HG03520 (cell line): Measurements from ENCODE around the gene RPL35.
A peak's percentile ranks its signal among the peaks of the same experiment; 100 is the strongest.

Experiments
- ATAC-seq: cut with Tn5 transposase; IDR thresholded peaks from one replicate; pipeline ENCODE4 v1.9.1; 2021; ENCODE audit warnings: mild to moderate bottlenecking, moderate library complexity; ENCODE audit not compliant: unreplicated experiment

RPL35 gene

DNA sequence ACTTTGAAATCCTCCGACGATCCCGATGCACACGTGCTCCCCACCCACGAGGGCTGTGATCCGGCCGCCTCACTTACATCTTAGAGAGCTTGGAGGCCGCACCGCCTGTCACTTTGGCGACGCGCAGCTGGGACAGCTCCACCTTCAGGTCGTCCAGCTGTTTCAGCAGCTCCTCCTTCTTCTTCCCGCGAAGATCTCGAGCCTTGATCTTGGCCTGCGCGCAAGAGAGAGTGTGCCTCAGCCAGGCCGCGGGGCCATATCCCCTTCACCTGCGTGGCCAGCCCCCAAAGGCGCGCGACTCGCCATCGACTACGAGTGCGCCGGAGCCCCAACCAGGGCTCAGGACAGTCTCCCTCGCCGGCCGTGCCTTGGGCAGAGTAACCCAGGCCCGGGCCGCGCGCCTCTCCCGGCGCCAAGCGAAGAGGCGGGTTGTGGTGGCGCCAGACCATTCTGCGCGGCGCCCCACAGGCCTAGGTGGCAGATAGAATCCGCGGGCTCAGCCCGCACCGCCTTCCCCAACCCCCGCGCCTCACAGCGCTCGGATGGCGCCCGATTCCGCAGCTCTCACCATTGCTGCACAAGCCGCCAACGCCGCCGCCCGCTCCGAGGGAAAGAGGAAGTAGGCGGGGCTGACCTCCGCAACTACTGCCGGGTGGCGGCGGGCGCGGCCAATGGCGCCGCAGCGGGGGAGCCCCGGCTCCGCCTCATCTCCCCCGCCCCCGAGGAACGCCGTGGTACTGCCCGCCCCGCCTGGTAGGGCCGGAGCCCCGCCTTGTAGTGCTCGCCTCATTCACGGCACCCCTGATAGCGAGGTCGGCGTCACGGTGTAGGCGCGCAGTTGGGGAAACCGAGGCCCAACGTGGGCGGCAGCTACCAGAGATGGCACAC is at the start of gene RPL35, which contains the start of gene ARPC5L:
Gene RPL35, minus strand, starts transcription at position 616 of the 888 bp plus-strand sequence. Its CDS starts 45 bp downstream, at position 571.
Gene ARPC5L, plus strand, starts transcription at position 789 of the 888 bp plus-strand sequence. CDS start 7,161 bp downstream, outside the sequence.
- ATAC-seq, result peak; percentile 86

- ATAC-seq, result no peak
Observed at GRCh38 chr9:124908098-124908497, 46.3 kb upstream of the RPL35 start.

- no peak for ATAC-seq
Observed at GRCh38 chr9:124906966-124907365, 45.2 kb upstream of the RPL35 start.

DNA sequence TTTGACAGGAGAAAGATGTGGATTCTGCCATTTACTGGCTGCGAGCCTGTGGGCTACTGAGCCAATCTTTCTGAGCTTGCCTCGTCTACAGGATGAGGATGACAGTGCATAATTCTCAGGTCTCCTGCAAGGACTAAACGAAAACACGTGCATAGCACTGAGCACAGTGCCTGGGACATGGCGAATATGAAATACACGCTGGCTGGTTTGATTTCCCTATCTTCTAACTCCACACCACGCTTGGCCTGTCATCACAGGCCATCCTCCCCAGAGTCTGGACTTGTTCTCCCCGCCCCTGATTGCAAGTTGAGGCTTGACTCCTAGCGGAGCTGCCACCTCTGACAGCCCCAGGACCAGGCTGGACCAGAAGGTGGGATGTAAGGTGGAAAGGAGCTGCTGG is 38.1 kb upstream of the RPL35 start:
- ATAC-seq, result no peak

DNA sequence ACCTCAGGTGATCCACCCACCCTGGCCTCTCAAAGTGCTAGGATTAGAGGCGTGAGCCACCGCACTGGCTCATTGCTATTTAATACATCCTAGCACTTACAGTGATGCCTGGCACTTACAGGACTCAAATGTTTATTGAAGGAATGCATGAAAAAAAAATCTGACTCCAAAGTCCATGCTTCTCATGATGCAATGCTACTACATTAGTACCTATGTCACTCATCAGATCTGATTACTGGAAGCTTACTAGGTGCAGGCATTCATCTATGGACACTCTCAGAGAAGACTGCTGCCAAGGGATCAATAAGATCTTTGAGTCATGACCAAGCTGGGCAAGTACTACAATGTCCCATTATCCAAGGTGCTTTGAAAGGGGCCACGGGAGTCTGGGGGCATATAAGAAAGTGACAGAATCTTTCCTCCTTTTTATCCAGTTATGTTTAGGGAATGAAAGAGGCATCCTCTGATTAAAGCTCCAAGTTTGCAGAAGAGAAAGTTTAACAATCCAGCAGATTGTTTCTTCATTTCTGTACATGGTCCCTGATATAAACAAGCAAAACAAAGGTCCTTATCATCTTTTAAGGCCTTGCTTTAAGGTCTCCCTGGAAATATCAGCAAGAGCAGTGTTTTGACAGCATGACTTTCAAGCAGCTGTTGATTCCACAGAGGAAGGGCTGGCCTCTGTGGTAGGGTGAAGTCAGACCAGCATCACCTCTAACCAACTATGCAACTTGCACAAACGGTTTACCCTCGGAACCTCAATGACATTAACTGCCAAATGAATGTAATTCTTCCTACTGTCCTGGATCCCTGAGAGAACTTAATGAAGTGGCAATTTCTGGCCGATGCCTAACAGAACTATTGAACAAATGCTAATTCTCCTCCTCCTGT is 36.1 kb upstream of the RPL35 start:
- ATAC-seq, result no peak

- no peak for ATAC-seq
Observed at GRCh38 chr9:124894741-124895170, 33.0 kb upstream of the RPL35 start.

GRCh38 chr9:124894035-124894740 is 32.4 kb upstream of the RPL35 start:
- ATAC-seq, result no peak

DNA sequence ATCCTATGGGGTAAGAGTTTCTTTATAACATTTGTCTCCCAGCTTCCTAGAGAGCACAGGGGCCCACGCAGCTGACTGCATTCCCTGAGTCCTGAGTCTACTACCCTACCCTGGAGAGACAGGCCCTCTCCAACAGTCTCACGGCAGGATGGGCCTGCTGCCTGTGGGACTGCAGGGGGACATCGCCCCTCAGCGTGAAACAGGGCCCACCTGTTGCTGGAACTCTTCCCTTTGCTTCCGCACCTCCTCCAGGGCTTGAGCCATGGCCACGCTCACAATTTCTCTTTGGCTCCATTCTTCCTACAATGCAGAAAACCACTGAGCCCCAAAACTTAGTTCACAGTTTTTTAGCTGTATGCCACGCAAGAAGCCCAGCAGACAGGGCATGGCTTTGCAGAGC is 28.4 kb upstream of the RPL35 start:
- no peak for ATAC-seq

- ATAC-seq, result no peak
Observed at GRCh38 chr9:124889006-124889405, 27.2 kb upstream of the RPL35 start.

DNA sequence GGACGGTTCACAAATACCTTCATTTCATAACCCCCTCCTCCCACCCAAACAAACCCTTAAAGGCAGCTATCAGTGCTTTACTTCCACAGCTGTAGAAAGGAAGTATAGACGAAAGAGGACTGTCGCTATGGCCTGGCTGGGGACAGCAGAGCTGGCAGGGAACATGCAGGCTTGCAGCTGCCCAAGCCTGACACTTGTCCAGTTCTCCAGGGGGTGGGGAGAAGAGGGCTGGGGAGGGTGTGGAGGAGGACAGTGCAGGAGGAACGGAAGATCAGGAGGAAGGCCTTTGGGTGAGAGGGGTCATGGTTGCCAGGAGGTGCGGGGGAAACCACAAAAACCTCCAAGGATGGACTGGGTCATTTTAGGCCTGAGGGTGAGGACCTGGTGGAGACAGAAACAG is 26.1 kb upstream of the RPL35 start:
- no peak for ATAC-seq

DNA sequence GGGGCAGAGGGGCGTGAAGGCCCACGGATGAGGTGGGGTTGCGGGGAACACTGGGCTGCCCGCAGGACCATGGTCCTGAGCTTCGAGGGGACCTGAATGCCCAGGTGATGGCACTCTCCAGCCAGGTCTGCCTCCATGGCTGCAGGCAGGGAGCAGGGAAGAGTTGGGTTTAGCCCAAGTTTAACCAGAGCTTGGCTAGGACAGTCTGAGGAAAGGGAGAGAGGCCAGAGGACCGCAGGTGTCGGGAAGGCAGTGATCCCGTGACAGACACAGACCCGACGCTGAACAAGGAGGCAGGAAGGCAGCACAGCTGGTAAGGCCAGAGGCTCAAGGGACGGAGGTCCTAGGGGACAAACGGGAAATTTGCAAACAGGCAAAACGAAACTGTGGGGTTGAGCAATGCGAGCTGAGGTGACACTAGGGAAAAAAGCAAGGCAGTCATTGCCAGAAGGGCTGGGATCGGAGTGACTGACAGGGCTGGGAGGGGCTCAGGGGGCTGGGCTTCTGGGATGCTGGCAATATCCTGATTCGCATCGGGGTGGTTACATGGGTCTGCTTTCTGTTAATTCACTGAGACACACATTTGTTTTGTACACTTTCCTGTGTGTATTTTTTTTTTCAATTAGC is 25.2 kb upstream of the RPL35 start:
- ATAC-seq, result no peak

- ATAC-seq, result no peak
Observed at GRCh38 chr9:124886461-124886860, 24.7 kb upstream of the RPL35 start.

DNA sequence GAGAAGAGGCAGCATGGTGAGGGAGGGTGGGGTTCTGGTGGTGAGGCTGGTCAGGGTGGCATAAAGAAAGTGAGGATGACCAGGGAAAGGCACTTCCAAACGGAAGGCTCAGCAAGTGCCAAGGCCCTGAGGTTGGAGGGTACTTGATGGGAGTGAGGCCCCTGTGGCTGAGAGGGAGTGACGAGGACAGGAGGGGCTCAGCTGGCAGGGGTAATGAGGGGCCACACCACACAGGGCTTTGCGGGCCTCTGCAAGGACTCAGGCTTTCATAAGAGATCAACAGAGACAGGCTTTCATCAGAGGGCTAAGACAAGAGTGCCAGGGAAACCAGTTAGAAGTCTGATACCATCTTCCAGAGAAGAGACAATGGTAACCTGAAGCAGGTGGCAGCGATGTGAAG is 23.8 kb upstream of the RPL35 start:
- no peak for ATAC-seq

GRCh38 chr9:124884376-124884775 is 22.6 kb upstream of the RPL35 start:
- no peak for ATAC-seq

DNA sequence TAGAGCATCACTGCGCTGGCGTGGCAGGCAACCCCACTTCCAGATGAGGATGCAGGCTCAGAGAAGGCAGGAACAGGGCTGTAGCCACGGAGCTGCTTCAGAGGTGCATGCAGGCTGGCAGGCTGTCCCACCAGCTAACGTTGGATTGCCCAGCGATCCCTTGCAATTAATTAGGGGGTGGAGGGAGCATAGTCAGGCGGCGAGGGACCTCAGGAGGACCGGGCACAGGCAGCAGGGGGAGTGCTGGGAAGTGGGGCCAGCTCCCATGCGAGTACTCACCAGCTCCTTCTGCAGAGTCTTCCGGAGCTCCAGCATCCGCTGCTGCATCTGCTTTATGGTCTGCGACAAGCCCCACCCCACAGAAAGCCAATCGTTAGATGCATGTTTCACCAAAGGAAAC is 20.5 kb upstream of the RPL35 start:
- ATAC-seq, result no peak

- no peak for ATAC-seq
Observed at GRCh38 chr9:124881138-124881743, 19.5 kb upstream of the RPL35 start.

- no peak for ATAC-seq
Observed at GRCh38 chr9:124880501-124880900, 18.7 kb upstream of the RPL35 start.

DNA sequence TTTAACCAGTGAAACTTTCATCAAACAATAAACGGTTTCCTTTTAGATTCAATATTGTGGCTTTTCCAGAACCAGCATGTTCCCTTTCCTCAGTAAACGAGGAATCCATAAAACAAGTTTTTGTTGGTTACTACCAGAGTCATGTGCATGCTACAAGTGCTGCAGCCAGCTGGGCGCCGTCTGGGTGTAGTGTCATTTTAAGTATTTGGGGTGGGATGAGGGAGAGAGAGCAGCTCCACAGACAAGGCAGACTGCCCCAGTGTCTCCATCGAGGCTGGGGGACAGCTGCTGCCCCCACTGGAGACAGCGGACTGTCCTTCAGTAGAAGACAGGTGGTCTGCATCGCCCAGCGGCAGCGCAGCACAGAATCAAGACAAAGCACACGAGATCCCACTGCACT is 17.5 kb upstream of the RPL35 start:
- no peak for ATAC-seq

DNA sequence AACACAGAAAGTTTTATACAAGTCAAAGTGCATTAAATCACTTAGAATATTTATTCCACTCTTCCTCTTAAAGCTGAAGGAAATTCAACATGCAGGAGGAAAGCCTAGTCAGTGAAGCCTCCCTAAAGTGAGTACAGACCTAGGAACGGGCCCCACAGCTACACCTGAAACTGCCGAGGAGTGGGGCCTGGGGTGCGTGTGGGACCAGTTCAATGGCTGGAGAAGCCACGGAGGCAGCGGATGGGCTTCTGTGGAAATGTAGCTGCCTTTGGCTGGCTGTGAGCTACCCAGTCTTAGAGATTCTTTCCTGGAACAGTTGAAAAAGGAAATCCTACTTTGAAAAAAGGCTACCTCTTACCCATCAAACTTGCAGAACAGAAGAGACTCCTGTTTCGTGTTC is 16.8 kb upstream of the RPL35 start:
- no peak for ATAC-seq

GRCh38 chr9:124878021-124878420 is 16.3 kb upstream of the RPL35 start:
- ATAC-seq, result no peak
